ENCODE data around the gene WFDC2.

The WFDC2 gene, protein sequence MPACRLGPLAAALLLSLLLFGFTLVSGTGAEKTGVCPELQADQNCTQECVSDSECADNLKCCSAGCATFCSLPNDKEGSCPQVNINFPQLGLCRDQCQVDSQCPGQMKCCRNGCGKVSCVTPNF

DNA sequence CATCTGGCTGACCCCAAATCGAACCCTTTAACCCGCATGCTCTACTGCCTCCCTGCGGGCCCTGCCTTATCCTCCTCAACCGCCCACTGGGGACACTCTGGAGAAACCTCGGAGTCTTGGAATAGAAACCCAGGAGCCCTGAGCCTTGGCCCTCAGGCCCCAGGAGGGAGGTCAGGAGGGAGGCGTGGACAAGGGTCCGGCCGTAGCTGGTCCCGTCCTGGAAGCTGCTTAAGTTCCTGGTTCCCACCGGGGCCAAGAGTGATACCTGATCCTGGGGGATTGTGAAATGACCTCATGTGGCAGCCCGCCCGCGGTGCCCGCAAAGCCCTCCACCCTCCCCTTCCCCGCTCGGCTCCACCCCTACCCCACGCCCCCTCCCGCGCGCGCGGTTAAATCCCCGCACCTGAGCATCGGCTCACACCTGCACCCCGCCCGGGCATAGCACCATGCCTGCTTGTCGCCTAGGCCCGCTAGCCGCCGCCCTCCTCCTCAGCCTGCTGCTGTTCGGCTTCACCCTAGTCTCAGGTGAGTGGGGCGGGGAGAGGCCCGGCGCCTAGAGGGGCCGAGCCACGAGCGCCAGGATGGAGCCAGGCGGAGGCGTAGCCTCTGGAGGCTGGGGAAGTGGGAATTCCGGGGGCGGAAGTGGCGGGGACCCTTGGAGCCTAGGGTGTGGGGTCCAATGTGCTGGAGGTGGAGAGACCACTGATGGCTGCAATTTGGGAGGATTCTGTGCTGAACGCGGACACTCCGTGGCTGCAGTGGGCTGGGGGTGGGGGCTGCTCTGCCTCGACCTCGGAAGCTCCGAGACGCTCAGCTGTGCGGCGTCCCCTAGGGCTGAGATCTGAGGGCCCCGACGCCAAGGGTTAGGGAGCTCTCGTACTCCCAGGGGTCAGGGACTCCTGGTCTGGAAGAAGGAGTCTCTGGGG lies at the start of gene WFDC2:
WFDC2 (plus strand) TSS at position 418 of the 926 bp plus-strand sequence; CDS start at position 447, 29 bp downstream.
- in situ Hi-C loops (cut with HindIII; ENCODE audit: low sequenced_read_pairs) = no loop called here

DNA sequence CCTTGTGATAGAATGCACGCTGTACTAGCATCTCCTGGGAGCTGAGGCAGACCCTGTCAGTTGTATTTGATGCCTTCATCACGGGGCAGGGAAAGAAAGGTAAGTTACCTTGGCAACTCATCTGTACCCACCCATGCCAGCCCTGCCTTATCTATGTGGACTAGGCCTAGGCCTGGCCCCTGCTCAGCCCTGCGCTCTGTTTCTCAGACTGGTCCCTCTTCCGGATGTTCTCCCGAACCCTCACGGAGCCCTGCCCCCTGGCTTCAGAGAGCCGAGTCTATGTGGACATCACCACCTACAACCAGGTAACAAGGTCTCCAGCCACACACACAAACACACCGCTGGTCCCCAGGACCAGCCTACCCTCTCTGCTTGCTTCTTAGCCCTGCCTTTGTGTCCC lies 49.4 kb upstream of the WFDC2 start:
- in situ Hi-C loops (cut with HindIII; ENCODE audit: low sequenced_read_pairs) = no loop called here

DNA sequence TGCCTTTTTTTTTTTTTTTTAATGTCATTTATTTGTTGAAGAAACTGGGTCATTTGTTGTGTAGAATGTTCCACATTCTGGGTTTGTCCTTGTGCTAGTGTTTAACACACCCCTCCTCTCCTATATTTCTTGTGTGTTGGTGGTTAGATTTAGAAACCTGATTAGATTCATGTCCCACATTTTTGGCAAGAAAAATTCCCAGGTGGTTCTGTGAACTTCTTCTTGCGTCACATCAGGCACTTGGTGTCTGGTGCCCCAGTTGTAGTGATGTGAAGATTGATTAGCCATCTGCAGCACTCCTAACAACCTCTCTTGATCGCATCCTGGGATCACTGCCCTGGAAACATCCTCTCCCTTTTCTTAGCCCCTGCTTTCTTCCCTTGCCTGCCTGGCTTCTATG lies 45.9 kb upstream of the WFDC2 start:
- in situ Hi-C loops (cut with HindIII; ENCODE audit: low sequenced_read_pairs) = no loop called here

DNA sequence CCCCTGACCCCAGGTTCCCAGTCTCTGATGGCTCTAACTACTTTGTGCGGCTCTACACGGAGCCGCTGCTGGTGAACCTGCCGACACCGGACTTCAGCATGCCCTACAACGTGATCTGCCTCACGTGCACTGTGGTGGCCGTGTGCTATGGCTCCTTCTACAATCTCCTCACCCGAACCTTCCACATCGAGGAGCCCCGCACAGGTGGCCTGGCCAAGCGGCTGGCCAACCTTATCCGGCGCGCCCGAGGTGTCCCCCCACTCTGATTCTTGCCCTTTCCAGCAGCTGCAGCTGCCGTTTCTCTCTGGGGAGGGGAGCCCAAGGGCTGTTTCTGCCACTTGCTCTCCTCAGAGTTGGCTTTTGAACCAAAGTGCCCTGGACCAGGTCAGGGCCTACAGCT lies 44.0 kb upstream of the WFDC2 start:
- in situ Hi-C loops (cut with HindIII; ENCODE audit: low sequenced_read_pairs) = no loop called here

DNA sequence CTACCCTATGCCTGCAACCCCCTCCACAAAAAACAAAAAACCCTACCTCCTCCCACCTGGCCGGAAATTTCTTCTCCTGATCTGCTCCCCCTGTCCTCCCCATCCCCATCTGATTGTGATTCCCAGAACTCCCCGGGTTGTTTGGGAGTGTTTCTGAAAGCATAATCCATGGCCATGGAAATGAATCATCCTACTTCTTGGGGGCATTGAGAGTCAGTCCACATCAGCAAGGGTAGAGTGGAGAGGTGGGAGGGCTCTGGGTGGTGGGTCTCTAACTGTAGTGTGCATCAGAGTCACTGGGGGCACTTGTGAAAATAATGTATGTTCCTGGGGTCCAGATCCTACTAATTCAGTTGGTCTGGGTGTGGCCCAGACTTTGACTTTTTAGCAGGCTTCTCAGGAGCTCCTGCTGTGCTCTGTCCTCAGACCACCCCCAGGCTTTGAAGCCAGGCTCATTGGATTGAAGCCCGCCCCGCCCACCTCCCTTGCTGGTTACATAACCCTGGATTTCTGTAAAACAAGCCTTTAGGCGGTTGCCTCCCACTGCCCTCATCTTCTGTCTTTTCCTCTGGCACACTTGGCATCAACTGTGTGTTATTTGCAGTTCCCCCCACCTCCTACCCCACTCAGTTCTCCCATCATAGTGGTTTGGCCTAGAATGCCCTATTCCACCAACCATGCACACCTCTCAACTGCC lies 43.1 kb upstream of the WFDC2 start:
- in situ Hi-C loops (cut with HindIII; ENCODE audit: low sequenced_read_pairs) = no loop called here

DNA sequence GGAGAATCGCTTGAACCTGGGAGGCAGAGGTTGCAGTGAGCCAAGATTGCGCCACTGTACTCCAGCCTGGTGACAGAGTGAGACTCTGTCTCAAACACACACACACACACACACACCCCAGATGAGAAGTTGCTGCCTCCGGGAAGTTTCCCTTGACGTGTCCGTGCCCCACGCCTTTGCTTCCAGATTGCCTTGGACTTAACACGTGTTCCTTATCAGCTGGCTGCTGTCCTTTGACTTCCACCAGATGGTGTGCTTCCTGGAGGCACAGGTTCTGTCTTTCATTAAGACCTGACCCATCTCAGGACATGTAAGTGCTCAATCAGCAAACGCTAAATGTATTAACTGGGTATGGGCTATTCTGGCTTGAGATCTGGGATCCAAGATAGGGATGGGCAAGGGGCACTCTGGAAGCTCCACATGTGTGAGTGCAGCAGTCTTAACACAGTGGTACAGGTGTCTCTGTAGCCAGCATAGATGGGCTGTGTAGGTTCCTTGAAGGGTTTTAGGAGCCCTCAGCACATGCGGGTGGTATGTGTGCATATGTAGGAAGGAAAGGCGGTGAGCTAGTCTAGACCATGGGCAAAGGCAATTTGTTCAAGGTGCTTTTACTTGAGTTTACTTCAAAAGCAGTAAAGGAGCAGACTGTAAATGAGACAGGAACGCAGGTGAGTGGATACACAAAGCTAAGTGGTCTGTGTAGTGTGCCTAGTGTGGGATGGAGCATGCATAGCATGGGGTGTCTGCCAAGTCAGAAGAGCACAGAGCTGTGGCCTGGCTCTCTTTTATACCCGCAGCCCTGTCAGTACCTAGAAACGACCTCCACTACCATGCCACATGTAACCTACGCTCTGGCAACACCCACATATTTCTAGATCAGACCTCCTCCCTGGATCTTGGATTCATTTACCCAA lies 42.1 kb upstream of the WFDC2 start:
- in situ Hi-C loops (cut with HindIII; ENCODE audit: low sequenced_read_pairs) = no loop called here

DNA sequence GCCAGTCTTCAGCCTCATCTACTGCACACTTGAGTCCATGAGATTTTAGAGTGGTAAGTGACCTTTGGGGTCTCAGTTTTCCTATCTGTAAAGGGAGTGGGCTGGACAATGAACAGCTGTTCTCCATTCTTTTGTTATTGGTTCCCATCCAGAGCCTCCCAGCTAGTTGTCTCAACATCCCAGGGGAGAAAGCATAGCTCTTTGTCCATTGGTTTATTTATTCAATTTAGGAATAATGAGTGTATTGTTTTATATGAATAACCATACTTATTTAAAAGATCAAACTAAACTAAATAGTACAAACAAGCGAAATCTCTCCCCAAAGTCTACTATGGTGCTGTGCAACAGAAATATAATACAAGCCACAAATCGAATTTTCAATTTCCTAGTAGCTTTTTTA lies 39.9 kb upstream of the WFDC2 start:
- in situ Hi-C loops (cut with HindIII; ENCODE audit: low sequenced_read_pairs) = no loop called here

DNA sequence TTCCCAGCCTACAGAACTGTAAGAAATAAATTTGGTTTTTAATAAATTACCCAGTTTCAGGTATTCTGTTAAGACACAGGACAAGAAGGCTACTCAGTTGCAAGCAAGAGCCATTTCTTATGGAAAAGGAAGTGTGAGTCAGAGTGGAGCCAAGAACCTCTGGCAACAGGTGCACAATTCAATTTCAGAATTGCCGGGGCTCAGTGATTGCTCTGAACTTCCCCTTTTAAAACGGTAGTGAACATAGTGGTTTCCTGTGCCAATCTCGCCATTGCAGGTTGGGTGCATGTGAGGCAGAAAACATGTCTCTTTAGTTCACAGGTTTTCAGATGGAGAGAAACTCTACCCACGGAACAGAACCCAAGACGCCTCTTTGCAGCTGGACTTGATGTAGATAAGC lies 37.3 kb upstream of the WFDC2 start:
- in situ Hi-C loops (cut with HindIII; ENCODE audit: low sequenced_read_pairs) = no loop called here

DNA sequence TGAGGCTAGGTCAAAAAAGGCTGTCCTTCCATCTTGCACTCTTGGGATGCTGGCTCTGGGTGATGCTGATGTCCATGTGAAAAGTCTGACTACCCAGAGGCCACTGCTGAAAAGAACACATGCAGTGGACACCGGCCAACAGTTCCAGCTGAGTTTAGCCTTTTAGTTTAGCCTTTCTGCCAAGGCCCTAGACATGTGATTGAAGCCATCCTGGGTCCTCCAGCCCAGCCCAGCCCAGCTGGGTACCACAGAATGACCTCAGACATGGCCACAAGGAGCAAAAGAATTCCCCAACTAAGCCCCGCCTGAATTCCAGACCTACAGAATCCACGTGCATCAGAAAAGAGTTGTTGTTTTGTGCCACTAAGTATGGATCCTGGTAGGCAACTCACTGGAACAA lies 36.2 kb upstream of the WFDC2 start:
- in situ Hi-C loops (cut with HindIII; ENCODE audit: low sequenced_read_pairs) = no loop called here

DNA sequence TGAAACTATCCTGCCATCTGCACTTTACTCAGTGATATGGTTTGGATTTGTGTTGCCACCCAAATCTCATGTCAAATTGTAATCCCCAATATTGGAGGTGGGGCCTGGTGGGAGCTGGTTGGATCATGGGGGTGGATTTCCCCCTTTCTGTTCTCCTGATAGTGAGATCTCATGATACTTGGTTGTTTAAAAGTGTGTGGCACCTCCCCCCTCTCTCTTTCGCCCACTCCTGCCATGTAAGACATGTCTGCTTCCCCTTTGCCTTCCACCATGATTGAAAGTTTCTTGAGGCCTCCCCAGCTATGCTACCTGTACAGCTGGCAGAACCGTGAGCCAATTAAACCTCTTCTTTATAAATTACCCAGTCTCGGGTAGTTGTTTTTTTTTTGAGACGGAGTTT lies 35.6 kb upstream of the WFDC2 start:
- in situ Hi-C loops (cut with HindIII; ENCODE audit: low sequenced_read_pairs) = no loop called here

DNA sequence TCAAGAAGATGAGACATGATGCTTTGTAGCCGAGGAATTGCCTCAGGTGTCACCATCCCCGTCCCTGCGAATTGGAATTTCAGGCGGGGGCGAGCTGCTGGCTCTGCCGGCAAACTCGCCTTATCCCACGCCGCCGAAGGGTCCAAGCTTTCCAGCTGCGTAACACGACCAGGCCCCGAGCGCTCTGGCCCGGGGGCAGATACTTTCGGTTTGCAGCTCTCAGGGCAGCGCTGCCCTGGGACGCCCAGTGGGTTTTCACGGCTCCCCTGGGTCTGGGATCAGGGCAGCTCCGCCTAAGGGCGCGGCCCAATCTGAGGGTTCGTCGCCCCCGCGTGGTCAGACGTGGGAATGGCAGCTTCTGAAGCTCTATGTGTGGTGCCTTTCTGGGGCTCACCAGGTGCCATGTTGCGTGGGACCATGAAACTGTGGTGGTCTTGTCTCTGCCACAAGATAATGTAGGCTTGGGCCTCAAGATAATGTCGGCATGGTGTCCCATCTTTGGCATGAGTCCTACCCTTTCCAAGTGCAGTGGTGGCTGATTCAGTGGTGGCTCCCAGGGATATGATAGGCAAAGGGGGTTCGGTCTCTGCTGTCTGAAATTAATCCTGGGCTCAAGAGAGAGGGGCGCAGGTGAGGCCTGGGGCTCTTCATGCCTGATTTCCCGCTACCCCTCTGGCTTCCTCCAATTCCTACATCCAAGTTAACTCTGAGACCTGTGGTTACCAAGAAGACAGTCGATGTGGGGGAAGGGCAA lies 32.6 kb upstream of the WFDC2 start:
- in situ Hi-C loops (cut with HindIII; ENCODE audit: low sequenced_read_pairs) = no loop called here

DNA sequence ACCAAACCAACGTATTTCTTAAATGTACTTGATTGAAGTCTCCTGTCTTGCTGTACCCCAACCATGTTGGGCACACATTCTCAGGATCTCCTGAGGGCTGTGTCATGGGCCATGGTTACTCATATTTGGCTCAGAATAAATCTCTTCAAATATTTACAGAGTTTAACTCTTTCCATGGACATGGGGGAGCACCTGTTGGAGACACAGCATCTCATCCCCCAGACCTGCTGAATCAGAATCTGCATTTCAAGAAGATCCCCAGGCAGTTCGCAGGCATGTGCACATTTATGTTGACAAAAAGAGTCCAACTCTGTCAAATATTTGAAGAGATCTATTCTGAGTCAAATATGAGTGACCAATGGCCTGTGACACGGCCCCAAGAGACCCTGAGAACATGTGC lies 29.1 kb upstream of the WFDC2 start:
- in situ Hi-C loops (cut with HindIII; ENCODE audit: low sequenced_read_pairs) = no loop called here

DNA sequence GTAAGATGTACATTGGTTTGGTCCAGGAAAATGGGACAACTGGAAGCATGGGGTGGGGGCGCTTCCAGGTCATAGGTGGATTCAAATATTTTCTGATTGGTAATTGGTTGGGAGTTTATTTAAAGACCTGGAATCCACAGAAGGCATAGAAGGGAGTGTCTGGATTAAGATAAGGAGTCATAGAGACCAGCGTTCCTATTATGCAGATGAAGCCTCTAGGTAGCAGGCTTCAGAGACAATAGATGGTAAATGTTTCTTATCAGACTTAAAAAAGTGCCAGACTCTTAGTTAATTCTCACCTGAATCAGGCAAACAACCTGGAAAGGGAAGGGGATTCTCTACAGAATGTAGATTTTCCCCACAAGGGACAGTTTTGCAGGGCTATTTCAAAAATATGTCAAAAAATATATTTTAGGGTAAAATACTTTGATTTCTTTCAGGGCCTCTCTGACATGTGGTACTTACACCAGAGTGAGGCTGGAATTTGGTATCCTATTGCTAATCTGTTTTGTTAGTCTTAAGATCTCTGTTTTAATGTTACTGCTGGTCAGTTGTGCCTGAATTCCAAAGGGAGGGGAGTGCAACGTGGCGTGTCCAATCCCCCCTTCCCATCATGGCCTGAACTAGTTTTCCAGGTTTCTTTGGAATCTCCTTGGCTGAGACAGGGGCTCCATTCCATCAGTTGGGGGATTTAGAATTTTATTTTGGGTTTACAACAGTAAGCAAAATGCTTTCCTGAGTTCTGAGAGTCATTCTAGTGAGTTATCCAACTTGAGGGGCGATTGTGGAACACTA lies 28.5 kb upstream of the WFDC2 start:
- in situ Hi-C loops (cut with HindIII; ENCODE audit: low sequenced_read_pairs) = no loop called here

DNA sequence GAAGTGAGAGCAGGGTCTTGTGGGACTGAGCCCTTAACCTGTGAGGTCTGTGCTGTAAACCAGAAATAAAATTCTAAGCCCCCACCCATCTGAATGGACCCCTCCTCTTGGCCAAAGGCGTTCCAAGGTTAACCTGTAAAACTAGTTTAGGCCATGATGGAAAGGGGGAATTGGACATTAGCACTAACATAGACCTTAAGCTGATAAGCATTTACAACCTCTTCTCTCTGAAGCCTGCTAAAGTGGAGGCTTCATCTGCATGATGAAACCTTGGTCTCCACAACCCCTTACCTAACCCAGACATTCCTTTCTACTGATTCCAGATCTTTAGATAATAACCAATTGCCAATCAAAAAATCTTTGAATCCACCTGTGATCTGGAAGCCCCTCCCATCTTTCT lies 27.8 kb upstream of the WFDC2 start:
- in situ Hi-C loops (cut with HindIII; ENCODE audit: low sequenced_read_pairs) = no loop called here

DNA sequence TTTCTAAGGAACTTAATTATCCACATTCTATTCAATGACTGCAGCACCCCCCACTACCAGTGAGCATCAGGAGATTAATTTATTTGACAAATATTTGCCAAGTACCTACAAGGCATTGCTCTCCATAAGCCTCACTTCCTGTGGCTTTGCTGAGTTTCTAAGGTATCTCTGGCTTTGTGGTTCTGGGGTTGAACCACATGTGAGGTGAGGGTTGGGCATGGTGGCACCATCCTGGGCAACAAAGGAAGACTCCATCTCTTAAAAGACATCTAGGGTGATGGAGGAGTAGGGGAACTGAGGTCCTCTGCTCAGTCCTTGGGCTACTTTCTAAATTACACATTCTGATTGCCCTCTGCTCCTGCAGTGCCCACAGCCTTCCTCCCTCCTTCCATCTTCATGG lies 25.5 kb upstream of the WFDC2 start:
- in situ Hi-C loops (cut with HindIII; ENCODE audit: low sequenced_read_pairs) = no loop called here

DNA sequence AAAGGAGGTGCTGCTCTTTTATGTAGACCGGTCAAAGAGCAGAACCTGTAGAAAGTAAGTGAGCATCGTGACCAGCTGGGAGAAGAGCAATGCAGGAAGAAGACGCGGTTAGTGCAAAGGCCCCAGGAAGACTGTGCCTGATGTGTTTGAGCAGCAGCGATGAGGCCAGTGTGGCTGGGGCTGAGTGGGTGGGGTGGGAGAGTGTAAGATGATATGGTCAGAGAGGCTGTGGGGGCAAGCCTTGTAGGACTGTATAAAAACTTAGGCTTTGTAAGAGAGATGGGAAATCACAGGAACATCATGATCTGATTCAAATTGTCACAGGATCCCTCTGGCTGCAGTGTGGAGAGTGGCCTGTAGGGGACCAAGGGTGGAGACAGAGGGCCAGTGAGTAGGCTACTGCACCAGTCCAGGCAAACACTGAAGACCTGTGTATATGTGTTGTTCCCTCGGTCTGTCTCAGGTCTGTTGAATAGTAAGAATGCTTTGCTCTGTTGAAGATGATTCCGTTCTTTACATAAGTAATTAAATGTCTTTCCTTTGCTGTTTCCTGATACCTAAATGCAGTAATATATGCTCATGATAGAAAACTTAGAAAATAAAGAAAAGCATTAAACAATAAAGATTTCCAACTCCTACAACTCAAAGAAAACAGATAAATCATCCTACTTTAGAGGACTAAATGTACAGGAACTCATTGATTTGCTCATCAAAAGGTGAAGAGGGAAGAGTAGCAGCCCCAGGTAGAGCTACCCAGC lies 23.6 kb upstream of the WFDC2 start:
- in situ Hi-C loops (cut with HindIII; ENCODE audit: low sequenced_read_pairs) = no loop called here

DNA sequence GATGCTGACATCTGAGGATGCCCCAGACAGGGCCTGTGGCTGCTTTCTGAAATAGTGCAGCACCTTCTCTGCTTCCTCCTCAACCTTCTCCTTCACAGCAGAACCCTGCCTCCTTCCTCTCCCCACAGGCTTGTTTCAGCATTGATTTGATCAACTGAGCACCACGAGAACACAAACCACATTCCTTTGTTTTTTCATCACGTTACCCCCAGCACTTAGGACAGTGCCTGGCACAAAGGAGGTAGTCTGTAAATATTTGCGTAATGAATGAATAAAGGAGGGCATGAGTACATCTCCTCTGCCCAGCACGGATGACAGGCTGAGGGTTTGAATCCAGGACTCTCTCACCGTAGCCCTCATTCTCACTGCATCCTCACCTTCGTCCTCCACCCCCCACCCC lies 21.3 kb upstream of the WFDC2 start:
- in situ Hi-C loops (cut with HindIII; ENCODE audit: low sequenced_read_pairs) = no loop called here

DNA sequence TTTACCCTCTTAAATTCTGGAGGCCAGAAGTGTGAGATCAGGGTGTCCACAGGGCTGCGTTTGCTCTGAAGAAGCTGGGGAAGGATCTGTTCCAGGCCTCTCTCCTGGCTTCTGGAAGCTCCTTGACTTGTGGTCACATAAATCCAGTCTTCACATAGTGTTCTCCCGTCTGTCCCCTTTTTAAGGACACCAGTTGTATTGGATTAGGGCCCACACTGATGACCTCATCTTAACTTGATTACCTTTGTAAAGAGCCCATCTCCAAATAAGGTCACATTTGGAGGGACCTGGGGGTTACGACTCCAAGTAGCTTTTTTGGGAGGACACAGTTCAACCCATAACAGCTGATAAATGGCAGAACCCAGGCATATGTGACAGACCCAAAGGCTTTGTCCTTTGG lies 20.0 kb upstream of the WFDC2 start:
- in situ Hi-C loops (cut with HindIII; ENCODE audit: low sequenced_read_pairs) = no loop called here

All from DLD1 (cell line).